ENCODE measurements around the gene CBLN4. TPM values are rescaled to one million over a fixed set of nuclear protein-coding genes. Genes with fewer than 3 reads are reported as not detected.
A peak's percentile ranks its signal among the peaks of the same experiment; 100 is the strongest.

The CBLN4 gene
- not detected for polyA plus RNA-seq (2013, experiment 1 of 2; ENCODE audit: insufficient read length)
- polyA plus RNA-seq (2013, experiment 2 of 2; ENCODE audit: insufficient read length), result not detected

GRCh38 chr20:56005389-56005715 is at the start of gene CBLN4:
Gene CBLN4, minus strand, starts transcription at chr20:56005519. Its CDS starts 1,348 bp downstream, at chr20:56004171.
- DNase-seq, result no peak

- no peak for DNase-seq
These were observed 37.9 kb upstream of the CBLN4 start for GRCh38 chr20:56043227-56043626.

- no peak for DNase-seq
These were observed 26.9 kb upstream of the CBLN4 start for GRCh38 chr20:56032251-56032650.

GRCh38 chr20:56018716-56019115 is 13.4 kb upstream of the CBLN4 start:
- DNase-seq, result no peak

GRCh38 chr20:56018194-56018593 is 12.9 kb upstream of the CBLN4 start:
- DNase-seq, result no peak

GRCh38 chr20:56017560-56017959 is 12.2 kb upstream of the CBLN4 start:
- no peak for DNase-seq

GRCh38 chr20:56014998-56015397 is 9.7 kb upstream of the CBLN4 start:
- no peak for DNase-seq

- DNase-seq, result no peak
These were observed 8.8 kb upstream of the CBLN4 start for GRCh38 chr20:56014151-56014550.

GRCh38 chr20:56004611-56005388 is 519 bp downstream of the CBLN4 start:
- DNase-seq, result no peak

- peak; percentile 2 for DNase-seq
These were observed 1.3 kb downstream of the CBLN4 start for GRCh38 chr20:56004007-56004406.

GRCh38 chr20:56002908-56003800 is 2.2 kb downstream of the CBLN4 start:
- no peak for DNase-seq

GRCh38 chr20:56001890-56002289 is 3.4 kb downstream of the CBLN4 start:
- no peak for DNase-seq

- DNase-seq, result no peak
These were observed 4.1 kb downstream of the CBLN4 start for GRCh38 chr20:56001106-56001785.

GRCh38 chr20:55978550-55978949 is 26.8 kb downstream of the CBLN4 start:
- DNase-seq, result no peak

GRCh38 chr20:55977690-55978459 is 27.4 kb downstream of the CBLN4 start:
- DNase-seq, result no peak

GRCh38 chr20:55974491-55975202 is 30.7 kb downstream of the CBLN4 start:
- DNase-seq, result no peak

- DNase-seq, result no peak
These were observed 40.5 kb downstream of the CBLN4 start for GRCh38 chr20:55964790-55965189.

- no peak for DNase-seq
These were observed 43.7 kb downstream of the CBLN4 start for GRCh38 chr20:55961376-55962330.

- no peak for DNase-seq
These were observed 52.1 kb downstream of the CBLN4 start for GRCh38 chr20:55953201-55953600.

- no peak for DNase-seq
These were observed 57.6 kb downstream of the CBLN4 start for GRCh38 chr20:55947701-55948100.

Measured in fibroblast of skin of back (primary cell).